DMS114 treated with DMSO at 0.1 percent for 48 hours (cell line): Measurements from ENCODE around the gene MALSU1.
A peak's percentile ranks its signal among the peaks of the same experiment; 100 is the strongest.

Experiments used
- DNase-seq: peaks from one replicate; lab custom pipeline; 2025; ENCODE audit not compliant: unreplicated experiment; lab: John Stamatoyannopoulos, UW

Gene MALSU1

DNA sequence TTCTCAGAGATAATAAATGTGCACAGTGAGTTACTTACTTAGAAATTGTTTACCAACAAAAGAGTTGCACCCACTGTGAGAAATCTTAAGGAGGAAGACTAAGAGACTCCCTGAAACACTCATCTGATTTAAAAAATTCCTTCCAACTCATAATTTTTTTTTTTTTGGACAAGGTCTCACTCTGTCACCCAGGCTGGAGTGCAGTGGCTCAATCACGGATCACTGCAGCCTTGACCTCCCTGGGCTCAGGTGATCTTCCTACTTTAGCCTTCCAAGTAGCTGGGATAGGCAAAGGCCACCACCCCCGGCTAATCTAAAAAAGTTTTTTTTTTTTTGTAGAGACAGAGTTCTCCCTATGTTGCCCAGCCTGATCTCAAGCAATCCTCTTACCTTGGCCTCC lies 36.0 kb downstream of the MALSU1 start:
- no peak for DNase-seq

DNA sequence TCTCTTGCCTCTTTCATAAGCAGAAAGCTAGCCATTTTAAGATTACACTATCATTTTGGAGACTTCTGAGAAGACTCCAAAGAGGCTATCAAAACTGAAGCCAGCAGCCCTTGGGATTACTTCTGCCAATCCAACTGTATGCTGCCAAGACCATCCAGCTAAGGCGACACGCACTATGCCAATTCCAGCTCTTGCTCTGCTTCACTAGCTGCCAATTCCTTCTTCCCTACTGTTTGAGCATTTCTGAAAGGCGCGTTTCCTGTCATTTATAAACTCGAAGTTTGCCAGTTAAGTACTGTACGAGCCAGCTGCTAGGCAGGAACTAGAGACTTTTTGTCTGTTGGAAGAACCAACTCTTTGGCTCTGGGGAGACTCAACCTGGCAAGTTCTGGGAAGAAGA lies 36.5 kb downstream of the MALSU1 start:
- DNase-seq = no peak

DNA sequence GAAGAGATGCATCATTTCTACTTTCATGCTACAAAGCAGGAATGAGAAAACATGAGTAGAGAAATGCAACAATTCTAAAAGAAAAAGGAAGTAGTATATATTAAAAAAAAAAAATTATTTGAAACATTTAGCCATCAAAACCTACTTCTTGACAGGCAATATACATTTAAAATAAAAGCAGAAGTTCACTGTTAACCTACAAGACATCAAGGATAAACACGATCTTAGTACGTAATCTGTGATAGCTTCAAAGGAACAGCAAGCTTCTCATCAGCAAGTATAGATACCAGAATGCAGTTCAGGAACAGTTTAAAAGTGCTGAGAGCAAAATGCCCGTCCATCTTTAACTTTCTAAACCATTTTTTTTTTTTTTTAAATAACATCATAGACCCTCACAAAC lies 36.9 kb downstream of the MALSU1 start:
- no peak for DNase-seq

DNA sequence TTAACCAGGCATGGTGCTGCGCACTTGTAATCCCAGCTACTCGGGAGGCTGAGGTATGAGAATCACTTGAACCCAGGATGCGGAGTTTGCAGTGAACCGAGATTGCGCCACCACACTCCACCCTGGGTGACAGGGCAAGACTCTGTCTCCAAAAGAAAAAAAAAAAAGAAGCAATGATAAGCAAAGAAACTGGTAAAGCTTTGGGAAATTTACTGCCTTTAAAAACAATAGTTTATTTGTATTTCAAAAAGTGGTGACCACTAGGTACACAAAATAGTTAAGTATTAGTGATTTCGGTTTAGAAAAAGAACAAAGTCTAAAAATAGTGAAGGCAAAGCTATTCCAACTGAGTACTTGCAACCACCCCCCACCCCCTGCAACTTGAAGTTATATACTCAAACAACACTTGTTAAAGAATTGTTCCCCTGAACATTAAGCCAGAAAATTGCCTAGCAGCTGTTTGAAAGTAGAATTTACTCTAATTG lies 37.7 kb downstream of the MALSU1 start:
- DNase-seq = no peak

DNA sequence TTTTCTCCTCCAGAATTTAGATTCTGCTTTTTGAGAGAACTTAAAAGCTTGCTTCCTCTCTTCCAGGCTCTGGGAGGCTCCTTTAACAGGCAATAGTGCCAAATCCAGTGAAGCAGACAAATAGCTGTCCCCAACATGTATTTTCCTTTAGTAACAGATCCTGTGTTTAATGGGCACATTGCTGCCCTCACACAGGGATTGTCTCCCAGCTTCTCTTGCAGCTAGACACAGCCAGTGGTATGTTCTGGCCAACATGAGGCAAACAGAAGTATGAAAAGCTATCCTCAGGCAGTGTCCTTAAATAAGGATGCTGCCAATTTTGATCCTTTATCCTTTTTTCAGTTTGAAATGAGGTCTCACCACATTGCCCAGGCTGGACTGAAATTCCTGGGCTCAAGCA lies 38.2 kb downstream of the MALSU1 start:
- no peak for DNase-seq

DNA sequence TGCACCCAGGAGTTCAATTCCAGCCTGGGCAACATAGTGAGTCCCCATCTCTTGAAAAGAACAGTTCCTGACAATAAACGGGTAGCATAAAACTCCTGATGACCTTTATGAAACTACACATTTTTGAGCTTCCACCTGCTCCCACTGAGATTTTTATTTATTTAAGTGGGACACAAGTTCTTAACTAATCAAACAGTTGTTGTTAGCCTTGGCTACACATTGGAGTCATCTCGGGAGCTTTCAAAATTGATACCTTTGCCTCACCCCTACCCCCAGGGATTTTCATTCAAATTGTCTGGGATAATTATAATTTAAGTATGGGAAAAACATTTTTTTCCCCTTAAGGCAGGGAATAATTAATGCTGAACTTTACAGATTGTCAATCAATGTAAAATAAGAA lies 39.3 kb downstream of the MALSU1 start:
- no peak for DNase-seq

DNA sequence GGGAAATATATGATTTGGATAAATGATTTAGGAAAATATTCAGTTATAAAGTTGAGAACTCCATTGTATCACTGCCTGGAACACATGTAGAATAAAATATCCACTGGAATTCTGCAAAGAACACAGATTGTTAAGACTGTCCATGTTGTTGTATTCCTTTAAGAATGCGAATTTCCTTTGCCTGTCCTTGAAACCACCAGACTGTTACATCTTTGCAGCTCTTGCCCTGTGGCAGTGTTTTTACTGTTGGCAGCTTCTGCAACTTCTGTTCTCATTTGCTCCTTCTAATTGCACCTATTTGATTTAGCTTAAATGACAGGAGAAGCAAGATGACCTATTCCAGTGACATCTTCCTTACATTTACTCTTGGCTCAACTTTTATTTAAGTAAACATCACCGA lies 39.7 kb downstream of the MALSU1 start:
- DNase-seq = no peak

DNA sequence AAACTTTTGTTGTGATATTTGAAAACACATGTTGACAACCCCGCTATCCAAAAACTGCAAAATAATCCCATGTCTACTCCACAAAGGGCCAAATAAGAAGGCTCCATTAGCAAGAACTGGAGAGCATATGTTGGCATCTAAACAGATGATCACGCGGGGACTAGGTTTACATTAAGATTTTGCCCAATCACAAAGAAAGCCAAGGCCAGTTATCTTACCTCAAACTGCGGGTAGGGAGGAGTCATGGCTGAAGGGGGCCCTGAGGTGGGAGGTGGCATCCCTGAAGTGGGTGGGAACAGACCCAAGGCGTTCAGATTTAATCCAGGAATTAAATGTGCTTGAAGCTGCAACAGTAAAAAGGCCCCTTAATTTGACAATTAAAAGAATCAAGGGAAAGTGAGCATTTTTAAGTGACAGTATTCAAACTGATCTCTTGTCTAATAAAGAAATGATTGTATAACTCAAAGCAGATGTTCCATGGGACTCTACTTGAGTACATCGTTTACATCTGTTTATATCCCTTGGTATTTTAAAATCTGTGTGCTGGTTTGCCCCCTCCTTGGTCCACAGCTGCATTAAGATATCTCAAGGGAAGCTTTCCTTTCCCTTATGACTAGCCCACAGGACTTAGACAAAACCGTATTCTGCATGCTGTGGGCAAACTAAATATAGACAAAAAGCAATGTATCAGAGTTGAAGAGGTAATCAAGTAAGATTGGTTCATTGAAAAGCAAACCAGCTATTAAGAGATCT lies 42.9 kb downstream of the MALSU1 start:
- no peak for DNase-seq

DNA sequence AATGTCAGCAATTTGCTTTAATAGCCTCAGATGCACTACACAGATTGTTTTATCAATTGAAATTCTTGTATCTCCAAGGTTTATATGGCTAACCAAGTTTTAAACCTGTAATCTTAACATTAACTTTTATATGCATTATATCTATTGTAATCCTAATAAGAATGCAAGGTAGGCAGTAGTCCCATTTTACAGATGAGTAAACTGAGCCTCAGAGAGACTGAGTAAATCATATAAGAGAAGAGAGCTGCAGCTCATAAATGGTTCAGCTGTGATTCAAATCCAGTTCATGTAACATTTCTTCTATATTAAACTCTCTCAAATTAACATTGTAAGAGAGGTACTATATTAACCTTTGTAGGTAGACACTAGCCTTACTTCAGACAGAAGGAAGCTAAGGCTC lies 44.0 kb downstream of the MALSU1 start:
- no peak for DNase-seq

DNA sequence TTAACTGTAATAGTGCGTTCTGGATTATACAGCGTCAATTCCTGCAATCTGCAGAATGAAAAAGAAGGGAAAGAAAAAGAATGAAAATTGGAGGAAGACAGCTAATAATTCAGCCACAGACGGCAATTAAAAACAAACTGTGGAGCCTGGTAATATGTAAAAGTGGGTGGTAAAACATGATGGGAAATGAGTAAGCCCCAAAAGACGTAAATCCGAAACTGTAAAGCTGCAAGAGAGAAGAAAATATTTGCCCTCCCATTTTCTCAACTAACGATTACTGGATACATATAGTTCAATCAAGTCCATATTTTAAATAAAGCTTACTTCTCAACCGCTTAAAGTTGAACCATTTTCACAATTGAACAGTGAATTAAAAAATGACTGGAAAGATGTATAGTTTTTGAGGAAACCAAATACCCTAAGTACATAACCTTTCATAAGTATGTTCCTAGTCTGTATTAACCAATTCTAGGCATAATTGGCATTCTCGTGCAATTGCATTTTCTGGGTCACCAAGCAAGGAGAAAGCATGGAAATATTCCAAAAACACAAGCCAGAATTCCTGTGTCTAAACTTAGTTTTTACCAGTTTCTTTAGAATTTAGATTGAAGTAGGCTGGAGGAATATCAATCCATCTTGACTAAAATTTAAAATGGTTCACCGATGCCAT lies 44.8 kb downstream of the MALSU1 start:
- DNase-seq = peak; percentile 63

DNA sequence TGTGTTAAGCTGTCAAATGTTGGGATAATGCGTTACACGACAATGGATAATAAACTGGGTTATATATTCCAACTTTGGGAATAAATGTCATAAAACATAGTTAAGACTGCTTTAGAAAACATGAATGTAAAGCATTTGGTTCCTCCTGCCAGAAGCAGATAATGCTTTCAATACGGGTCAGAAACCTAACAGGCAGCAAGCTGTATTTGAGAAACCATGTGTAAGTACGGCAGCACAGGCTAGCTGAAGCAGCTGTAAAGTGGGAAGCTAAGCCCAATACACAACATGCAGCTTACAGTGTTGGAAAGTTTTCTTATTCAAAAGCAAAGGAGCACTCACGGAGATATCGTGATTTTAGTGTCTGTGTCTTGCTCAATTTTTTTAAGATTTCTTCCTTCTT lies 46.5 kb downstream of the MALSU1 start:
- peak; percentile 63 for DNase-seq

DNA sequence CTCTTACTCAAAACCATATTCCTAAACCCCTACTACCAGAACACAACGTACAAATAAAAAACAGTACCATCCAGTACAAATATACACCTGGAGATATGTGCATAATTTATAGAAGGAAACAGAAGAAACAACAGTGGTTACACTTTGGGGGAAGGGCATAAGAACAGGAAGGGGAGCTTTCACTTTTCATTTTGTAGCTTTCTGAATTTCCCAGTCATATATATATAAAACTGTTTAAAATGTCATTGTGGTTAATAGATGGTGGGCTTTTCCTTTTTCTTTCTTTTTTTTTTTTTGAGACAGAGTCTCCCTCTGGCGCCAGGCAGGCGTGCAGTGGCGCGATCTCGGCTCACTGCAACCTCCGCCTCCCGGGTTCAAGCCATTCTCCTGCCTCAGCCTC lies 47.2 kb downstream of the MALSU1 start:
- DNase-seq = no peak

DNA sequence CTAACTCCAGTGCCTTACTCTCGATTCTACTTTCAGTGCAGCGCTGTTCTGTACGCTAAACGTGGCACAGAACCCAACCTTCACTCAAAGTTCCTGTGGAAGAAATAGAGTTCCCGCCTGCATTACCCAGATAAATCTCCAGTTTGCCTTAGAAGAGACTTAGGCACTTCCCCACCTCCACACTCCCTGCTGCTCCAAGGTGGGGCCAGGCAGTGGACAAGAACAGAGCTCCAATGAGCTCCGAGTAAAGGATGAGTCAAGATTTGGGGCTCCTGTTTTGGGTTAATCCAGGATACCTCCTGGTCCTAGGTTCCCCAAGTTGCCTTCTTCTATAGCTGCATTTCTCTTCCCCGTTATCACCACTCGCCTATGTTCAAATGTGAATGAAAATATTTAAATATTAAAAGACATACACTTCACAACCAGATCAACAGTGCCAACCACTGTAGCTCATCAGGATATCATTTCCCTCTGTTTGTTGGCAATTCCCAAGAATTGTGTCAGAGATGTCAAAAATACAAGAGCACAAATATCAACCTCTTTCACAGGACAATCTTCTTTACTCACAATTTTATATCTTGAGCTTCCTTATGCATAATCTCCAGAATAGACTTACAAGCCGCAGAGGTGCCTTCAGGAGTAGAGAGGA lies 48.0 kb downstream of the MALSU1 start:
- no peak for DNase-seq

DNA sequence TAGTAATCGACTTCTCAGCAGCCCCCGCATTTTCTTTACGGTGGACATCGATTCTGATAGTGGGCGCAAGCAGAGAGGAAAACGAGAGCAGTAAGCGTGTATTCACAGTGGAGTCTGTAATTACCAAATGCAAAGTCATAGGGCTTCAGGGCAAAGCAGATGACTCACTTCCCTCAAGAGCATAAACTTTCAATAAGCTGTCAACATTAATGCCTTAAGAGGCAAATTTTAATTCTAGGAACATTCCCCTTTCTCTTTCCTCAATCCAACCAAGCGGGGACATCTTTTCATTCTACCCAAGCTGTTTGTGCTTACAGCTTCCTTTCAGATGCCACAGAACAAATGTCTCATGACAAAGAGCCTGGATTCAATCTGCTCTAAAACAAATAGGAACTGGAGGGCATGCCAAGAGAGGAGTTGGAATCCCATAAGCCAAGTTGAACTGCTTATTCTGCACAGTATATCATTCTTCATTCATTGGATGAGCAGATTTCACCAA lies 48.6 kb downstream of the MALSU1 start:
- DNase-seq = no peak

DNA sequence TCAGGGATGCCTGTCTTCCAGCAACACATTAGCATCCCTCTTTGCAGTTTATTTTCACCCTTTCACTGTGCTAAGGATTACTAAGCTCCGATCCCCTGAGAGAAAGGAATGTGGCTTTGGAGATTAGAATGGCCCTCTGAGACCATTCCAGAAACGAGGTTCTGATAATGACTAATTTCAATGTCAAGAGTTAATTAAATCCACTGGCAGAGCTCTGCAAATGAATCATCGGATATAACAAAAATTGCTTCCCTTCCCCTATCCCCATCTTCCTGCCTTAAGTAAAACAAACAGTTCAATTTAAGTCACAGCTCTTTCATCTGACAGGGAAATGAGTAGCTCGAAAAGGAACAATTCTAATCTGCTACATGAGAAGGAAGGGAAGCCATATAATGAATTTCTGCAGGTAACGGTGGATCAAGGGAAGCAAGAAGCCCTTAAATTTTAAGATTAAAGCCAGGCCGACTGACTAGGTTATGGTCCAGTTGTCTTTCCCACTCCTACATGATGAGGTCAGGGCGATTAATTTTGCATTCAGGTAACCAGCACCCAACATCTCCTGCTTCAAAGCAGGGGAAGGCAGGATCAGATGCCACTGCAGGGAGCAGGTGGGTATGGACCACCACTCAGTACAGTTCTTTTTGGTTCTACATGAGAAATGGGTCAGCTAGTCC lies 50.5 kb downstream of the MALSU1 start:
- no peak for DNase-seq

DNA sequence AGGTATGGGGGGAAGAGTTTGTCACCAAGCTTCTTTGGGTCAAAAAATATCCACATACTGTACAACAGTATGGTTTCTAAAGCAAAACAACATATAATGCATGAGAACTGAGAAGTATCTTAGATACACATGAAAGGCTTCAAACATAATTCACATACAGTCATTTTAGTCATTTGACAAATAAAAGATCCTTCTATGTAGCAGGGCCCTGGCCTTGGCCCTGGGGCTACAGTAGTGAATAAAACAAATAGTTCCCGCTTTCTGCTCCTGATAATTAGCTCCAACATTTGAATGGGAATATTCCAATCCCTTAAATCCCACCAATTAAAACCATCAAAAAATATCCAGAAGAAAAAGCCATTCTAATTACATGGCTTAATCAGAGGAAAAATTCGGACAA lies 51.3 kb downstream of the MALSU1 start:
- no peak for DNase-seq

DNA sequence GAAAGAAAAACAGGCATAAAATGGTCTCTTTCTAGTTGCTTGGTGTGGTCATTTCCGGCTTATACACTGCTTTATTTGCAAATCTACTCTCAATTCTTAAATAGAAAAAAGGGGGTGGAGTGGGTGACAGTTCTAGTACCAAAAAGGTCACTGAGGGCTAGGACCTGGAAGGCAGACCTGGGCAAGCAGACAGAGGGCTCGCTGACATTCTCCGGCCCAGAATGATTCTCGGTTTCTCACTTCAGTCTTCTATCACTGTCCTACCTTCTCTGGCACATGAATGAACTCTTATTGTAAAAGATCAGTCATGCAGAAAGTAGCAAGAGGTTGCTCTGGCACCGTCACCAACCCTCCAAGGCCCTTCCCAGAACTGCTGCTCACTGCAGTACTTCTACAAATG lies 54.0 kb downstream of the MALSU1 start:
- no peak for DNase-seq

DNA sequence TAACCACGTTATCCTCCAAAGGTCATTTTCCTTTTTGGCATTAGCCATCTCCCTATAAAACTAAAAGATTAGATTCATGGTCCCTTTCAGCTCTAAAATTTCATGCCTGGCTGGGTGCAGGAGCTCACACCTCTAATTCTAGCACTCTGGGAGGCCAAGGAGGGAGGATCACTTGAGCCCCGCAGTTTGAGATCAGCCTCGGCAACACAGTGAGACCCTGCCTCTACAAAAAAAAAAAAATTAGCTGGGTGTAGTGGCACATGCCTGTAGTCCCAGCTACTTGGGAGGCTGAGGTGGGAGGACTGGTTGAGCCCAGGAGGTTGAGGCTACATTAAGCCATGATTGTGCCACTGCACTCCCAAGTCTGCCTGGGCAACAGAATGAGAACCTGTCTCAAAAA lies 57.0 kb downstream of the MALSU1 start:
- no peak for DNase-seq

DNA sequence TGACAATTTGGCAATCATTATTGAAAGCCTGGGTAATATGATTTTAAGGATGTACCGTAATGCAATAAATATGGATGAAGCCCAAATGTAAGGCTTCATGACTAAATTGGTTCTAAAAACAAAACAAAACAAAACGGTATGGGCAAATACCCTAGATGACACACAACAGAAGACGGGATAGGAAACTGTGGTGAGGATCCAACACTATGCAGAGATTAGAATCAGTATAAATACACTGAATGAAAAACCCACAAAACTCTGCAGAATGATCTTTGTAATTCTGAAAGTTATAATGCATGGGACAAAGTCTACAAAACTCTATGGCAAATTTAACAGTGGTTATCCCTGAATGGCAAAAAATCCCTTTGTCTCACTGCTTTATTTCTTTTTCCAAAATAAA lies 57.6 kb downstream of the MALSU1 start:
- no peak for DNase-seq

DNA sequence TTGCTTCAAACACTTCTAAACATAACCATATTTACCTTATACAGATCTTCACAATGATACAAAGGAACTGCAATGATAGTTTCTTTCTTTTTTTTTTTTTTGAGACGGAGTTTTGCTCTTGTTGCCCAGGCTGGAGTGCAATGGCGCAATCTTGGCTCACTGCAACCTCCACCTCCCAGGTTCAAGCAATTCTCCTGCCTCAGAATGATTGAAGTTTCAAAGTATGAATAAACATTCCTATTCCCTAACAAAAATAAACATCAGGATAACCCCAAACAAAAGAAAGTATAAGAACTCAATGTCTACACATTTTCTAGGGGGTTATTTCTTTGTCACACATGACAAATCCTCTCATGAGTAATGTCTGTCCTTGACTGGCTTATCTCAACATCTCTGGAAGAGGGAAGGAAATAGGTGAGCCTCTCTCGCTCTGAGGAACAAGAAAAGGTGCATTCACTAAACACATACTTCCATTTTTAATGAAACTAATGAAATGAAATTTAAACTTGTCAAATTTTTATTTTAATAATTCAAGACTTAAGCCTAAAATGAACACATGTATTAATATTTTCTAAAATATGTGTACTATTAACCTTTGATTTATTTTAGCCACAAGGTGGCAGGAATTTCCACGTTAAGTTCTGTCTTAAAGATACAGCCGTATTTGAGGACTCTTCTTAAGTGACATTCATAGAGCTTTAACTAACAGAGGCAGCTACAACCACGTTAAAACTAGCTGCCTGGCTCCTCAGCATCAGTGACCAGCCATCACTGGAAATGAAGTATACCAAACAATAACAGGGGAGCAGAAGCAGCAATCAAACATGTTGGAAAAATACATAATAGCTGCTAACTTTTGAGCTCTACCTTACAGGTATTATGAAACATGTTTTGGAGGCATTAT lies 58.3 kb downstream of the MALSU1 start:
- DNase-seq = peak; percentile 44
